ENCODE measurements around the gene EEF2K.

GRCh38 chr16:22190776-22191531, 15.1 kb upstream of the EEF2K start:
- TF ChIP-seq CTCF (IDR thresholded peaks at IDR 0.05 in 4 of 5, conservative IDR thresholded peaks at IDR 0.05 in 1 of 5) (no peak), POLR2A (IDR thresholded peaks at IDR 0.05) (peak; percentile 88 to 94)

All from gastrocnemius medialis (tissue), 4 donors.